ENCODE measurements around the gene GPR75.
"Not testable (repeated sequence)": the region's sequence is repeated elsewhere in the genome, so short reads cannot be mapped to it uniquely, and the experiment has no call there.

Gene GPR75

DNA sequence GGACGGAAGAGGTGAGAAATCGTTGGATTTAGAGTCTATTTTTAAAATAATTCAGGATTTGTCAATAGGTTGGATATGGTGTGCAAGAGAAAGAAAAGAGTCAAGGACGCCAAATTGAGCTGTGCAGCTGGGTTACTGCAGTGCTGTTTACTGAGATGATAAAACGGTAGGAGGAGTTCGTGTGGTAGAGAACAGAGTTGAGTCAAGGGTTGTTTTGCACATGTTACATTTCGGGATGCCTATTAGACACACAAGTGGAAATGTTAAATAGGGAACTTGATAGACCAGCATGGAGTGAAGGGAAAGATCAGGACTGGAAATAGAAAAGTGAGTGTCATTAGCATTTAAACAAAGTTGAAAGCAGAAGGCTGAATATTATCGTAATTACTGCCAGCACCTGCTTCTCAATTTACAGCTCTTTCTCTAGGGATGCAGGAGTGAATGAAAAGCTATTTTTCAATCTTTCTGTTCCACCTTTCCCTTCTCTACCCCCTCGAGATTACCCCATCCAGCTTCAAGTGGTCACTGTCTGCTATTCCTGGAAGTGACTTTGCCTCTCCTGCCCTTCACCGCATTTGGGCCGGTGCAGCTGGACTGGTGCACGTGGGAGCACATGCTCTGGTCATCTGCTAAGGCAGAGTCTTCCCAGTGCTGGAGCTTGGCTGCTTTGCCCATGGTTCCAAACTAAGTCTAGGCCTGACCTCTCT is 30.3 kb downstream of the GPR75 start:
- Mint-ChIP-seq H3K36me3 (ENCODE audit: low read depth) (no peaks in the 10 kb centered on the region), H3K4me1 (ENCODE audit: low read depth) (no peaks in the 10 kb centered on the region), H3K27ac (no peak overlapping the region), H3K4me3 (no peak overlapping the region), H3K27me3 (ENCODE audit: low read depth) (no peaks in the 10 kb centered on the region), H3K9me3 (no peaks in the 10 kb centered on the region)

DNA sequence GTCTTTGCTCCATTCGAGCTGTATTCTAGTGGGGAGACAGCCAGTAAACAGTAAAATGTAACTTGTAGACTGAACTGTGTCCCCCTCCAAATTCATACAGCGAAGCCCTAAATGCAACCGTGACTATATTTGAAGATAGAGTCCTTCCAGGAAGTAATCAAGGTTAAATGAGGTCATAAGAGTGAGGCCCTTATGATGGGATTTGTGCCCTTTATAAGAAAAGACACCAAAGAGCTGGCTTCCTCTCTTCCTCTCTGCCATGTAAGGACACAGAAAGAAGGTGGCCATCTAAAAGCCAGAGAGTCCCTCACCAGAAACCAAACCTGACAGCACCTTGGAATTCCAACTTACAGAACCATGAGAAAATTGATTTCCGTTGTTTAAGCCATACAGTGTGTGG is 31.4 kb downstream of the GPR75 start:
- no peak overlapping the region for H3K27ac Mint-ChIP-seq
- H3K9me3 Mint-ChIP-seq: no peaks in the 10 kb centered on the region
- H3K4me3 Mint-ChIP-seq: no peak overlapping the region
- H3K27me3 Mint-ChIP-seq (ENCODE audit: low read depth): no peaks in the 10 kb centered on the region
- H3K4me1 Mint-ChIP-seq (ENCODE audit: low read depth): no peaks in the 10 kb centered on the region
- no peaks in the 10 kb centered on the region for H3K36me3 Mint-ChIP-seq (ENCODE audit: low read depth)

DNA sequence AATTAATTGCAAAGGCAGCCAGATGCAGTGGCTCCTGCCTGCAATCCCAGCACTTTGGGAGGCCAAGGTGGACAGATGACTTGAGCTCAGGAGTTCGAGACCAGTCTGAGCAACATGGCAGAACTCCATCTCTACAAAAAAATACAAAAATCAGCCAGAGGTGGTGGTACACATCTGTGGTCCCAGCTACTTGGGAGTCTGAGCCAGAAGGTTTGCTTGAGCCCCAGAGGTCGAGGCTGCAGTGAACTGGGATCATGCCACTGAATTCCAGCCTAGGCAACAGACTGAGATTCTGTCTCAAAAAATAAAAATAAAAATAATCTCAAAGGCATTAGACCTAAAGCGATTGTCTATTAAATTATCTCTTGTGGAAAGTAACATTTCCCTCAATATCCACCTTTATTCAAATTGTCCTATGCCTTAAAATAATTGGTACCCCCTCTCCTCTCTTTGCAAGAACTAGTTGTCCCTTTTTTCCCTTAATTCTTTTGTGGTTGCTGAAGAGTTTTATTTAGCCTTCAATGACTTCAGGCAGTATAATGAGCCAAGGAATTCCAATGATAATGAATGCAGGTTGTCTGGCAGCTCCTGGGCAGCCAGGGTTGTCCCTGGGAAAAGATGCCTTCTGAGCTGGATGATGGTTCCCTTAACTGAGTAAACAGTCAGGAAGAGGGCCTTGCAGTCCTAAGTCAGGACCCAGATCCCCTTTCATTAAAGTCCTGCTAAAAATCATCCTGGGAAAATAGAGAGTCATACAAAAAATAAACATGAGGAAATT is 32.2 kb downstream of the GPR75 start:
- no peak overlapping the region for H3K27ac Mint-ChIP-seq
- no peaks in the 10 kb centered on the region for H3K27me3 Mint-ChIP-seq (ENCODE audit: low read depth)
- no peaks in the 10 kb centered on the region for H3K4me1 Mint-ChIP-seq (ENCODE audit: low read depth)
- H3K4me3 Mint-ChIP-seq: no peak overlapping the region
- H3K36me3 Mint-ChIP-seq (ENCODE audit: low read depth): no peaks in the 10 kb centered on the region
- H3K9me3 Mint-ChIP-seq: no peaks in the 10 kb centered on the region

DNA sequence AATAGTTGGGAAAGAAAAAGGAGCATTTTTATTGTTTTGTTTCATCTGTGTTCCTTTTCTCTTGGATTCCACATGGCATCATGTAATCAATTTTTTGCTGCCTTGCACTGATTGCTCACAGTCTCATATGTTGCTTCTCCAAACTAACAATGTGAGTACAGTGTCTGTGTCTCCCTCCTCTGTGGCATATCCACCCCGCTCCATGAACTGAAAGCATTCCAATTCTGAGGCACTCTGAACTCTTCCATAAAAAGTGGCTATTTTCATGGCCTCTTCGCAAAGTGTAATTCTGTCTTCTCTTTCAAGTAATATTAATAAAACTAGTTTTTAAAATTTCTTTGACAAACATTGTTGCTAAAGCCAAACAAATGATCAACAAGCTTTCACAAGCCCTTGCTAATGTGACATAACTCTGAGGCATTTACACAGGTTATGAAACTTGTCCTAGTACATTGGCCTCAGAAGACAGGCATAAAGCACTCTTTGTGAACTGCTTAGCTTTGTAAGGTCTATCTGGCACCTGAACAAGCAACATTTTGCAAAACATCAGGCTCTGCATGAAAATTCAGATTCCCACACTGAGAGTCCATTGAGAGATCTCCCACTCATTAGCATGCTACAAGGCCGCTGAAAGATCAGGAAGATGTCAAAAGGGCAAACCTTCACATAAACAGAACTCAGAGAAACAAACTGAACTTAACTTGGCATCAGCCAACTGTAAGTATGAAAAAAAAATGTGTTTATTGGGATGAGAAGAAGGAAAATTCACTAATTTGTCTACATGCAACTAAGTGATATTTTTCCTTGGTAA is 33.0 kb downstream of the GPR75 start:
- Mint-ChIP-seq H3K4me3 (no peak overlapping the region), H3K9me3 (no peaks in the 10 kb centered on the region)

DNA sequence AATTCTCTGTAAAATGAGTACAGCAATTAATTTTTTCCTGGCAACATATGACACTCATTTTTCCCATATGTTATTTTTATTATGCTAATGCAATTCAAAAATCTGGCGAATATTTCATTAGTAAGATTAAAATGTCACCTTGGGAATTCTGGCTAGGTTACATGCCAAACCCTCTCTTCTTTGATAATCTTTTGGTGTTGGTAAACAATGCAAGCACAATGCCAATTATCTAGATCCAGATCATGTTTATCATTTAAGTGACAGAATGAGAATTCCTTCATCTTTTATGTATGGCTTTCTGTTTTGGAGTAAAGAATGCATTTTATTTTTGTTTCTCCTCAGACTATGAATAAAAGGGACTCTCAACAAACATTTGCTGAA is 33.7 kb downstream of the GPR75 start:
- Mint-ChIP-seq H3K27ac (no peak overlapping the region), H3K9me3 (no peaks in the 10 kb centered on the region), H3K27me3 (ENCODE audit: low read depth) (no peaks in the 10 kb centered on the region)

More for the DNA sequence above, 33.0 kb downstream of the GPR75 start:
- H3K36me3 Mint-ChIP-seq (ENCODE audit: low read depth): no peaks in the 10 kb centered on the region
- no peaks in the 10 kb centered on the region for H3K4me1 Mint-ChIP-seq (ENCODE audit: low read depth)
- H3K27me3 Mint-ChIP-seq (ENCODE audit: low read depth): no peaks in the 10 kb centered on the region
- H3K27ac Mint-ChIP-seq: no peak overlapping the region

DNA sequence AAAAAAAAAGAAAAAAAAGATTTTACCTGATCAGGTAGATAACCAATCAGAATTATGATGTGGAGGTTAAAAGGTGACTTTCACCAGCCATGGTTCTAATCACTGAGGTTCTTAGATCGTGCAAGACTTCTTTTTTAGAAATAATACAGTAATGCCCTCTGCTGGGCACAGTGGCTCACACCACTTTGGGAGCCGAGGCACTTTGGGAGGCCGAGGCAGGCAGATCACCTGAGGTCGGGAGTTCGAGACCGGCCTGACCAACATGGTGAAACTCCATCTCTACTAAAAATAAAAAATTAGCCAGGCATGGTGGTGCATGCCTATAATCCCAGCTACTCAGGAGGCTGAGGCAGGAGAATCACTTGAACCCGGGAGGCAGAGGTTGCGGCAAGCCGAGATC is 36.1 kb downstream of the GPR75 start:
- not testable (repeated sequence) for H3K9me3 Mint-ChIP-seq

More for the DNA sequence above, 33.7 kb downstream of the GPR75 start:
- Mint-ChIP-seq H3K4me1 (ENCODE audit: low read depth) (no peaks in the 10 kb centered on the region), H3K4me3 (no peak overlapping the region), H3K36me3 (ENCODE audit: low read depth) (no peaks in the 10 kb centered on the region)

DNA sequence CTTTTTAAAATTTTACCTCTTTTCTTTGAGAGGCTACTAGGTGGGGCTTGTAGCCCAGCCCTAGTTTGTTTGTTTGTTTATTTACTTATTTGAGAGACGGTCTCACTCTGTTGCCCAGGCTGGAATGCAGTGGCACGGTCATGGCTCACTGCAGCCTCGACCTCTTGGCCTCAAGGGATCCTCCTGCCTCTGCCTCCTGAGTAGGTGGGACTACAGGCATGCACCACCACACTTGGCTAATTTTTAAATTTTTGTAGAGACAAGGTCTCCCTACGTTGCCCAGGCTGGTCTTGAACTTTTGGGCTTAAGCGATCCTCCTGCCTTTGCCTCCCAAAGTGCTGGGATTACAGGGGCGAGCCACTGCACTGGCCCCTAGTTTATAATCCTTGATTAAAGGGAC is 38.0 kb downstream of the GPR75 start:
- Mint-ChIP-seq H3K4me3 (no peak overlapping the region), H3K27ac (no peak overlapping the region), H3K27me3 (ENCODE audit: low read depth) (no peaks in the 10 kb centered on the region), H3K36me3 (ENCODE audit: low read depth) (peaks cover 13% of the 10 kb centered on the region), H3K9me3 (no peaks in the 10 kb centered on the region), H3K4me1 (ENCODE audit: low read depth) (no peaks in the 10 kb centered on the region)

More for the DNA sequence above, 36.1 kb downstream of the GPR75 start:
- H3K4me3 Mint-ChIP-seq; H3K27ac Mint-ChIP-seq; H3K27me3 Mint-ChIP-seq (ENCODE audit: low read depth); H3K36me3 Mint-ChIP-seq (ENCODE audit: low read depth); H3K4me1 Mint-ChIP-seq (ENCODE audit: low read depth): not testable (repeated sequence)

DNA sequence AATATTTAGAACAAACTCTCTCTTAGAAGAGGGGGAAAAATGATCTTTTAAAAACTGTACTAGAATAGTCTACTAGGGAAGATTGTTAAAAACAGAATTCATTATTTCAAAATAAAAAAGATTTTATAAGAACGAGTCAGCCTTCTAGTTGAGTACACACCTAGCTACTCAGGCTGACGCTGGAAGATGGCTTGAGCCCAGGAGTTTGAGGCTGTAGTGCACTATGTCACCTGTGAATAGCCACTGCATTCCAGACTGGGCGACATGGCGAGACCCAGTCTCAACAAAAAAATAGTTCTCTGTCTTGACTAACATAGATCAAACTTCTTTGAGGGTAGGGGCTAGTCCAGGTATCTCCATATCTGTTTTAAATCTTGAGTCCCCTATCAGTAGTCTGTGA is 39.1 kb downstream of the GPR75 start:
- Mint-ChIP-seq H3K4me3 (no peak overlapping the region), H3K4me1 (ENCODE audit: low read depth) (no peaks in the 10 kb centered on the region), H3K36me3 (ENCODE audit: low read depth) (peaks cover 16% of the 10 kb centered on the region), H3K9me3 (no peaks in the 10 kb centered on the region), H3K27ac (no peak overlapping the region), H3K27me3 (ENCODE audit: low read depth) (no peaks in the 10 kb centered on the region)

DNA sequence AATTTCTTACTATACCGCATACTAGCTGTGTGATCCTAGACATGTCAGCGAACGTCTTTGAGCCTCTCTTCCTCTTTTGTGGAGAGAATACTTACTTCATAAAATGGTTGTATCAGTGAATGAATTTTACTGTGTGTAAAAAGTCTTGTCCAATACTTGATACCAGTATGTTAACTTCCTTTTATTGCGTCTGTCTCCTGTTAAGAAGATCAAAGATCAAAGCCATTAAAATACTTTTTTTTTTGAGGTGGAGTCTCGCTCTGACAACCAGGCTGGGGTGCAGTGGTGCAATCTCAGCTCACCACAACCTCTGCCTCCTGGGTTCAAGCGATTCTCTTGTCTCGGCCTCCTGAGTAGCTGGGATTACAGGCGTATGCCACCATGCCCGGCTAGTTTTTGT is 39.7 kb downstream of the GPR75 start:
- Mint-ChIP-seq H3K4me3 (no peak overlapping the region), H3K36me3 (ENCODE audit: low read depth) (peaks cover 22% of the 10 kb centered on the region), H3K4me1 (ENCODE audit: low read depth) (no peaks in the 10 kb centered on the region), H3K27ac (no peak overlapping the region), H3K27me3 (ENCODE audit: low read depth) (no peaks in the 10 kb centered on the region), H3K9me3 (no peaks in the 10 kb centered on the region)

DNA sequence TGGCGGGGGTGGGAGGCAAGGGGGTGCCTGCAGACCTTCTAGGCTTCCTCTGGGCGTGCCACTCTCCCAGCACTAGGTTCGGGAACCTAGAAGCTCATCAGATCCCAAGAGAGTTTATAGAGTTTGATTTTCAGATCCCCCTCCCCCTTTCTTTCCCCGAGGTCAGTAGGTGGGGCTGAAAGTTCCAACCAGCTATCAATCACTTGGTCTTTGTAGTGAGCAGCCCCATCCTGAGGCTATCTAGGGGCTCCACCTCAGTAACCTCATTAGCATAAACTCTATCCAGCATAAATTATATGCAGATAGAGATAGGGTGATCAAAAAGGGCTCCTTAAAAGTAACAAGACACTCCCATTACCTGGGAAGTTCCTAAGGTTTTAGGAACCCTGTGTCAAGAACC is 40.1 kb downstream of the GPR75 start:
- H3K4me1 Mint-ChIP-seq (ENCODE audit: low read depth): no peaks in the 10 kb centered on the region
- H3K27me3 Mint-ChIP-seq (ENCODE audit: low read depth): no peaks in the 10 kb centered on the region
- peaks cover 23% of the 10 kb centered on the region for H3K36me3 Mint-ChIP-seq (ENCODE audit: low read depth)
- no peak overlapping the region for H3K27ac Mint-ChIP-seq
- no peaks in the 10 kb centered on the region for H3K9me3 Mint-ChIP-seq
- H3K4me3 Mint-ChIP-seq: no peak overlapping the region

DNA sequence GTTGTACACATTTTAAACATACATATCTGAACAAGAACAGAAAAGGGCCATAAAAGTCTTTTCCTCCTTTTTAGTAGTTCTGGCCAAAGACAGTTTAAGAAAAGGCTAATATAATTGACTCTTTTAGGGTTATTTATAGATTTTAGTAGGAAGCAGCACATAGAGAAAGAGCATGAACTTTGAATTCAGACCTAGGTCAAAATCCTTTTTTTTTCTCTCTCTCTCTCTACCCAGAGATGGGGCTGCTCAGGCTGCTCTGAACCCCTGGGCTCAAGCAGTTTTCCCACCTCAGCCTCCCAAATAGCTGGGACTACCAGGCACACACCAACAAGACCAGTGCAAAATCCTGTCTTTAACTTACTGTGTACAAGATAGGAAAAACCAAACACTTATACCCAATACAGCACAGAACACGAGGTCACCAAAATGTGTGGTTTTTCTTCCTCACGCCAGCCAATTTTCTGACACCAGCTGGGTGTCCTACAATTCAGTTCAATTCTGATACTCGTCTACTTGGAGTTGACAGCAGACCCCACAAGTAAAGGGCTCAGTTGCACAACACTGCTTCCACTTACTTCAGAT is 40.8 kb downstream of the GPR75 start:
- Mint-ChIP-seq H3K27me3 (ENCODE audit: low read depth) (no peaks in the 10 kb centered on the region), H3K9me3 (no peaks in the 10 kb centered on the region), H3K4me1 (ENCODE audit: low read depth) (no peaks in the 10 kb centered on the region), H3K27ac (no peak overlapping the region), H3K4me3 (no peak overlapping the region), H3K36me3 (ENCODE audit: low read depth) (peaks cover 24% of the 10 kb centered on the region)

DNA sequence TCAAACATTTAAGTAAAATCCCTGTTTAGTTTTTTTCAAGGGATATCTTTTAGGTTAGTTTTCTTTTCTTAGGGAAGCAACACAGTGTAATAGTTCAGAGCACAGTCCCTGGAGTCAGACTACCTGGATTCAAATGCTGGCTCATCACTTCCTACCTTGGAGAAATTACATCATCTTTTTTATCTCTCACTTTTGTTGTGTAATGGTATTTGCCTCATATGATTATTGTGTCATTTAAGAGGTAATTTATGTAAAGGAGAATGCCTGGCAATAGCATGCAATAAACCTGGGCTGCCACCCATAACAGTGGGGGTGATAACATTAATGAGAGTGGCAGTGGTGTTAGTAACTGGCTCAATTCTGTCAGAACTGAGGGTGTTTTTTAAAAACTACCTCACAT is 46.6 kb downstream of the GPR75 start:
- H3K36me3 Mint-ChIP-seq (ENCODE audit: low read depth): peaks cover 26% of the 10 kb centered on the region

DNA sequence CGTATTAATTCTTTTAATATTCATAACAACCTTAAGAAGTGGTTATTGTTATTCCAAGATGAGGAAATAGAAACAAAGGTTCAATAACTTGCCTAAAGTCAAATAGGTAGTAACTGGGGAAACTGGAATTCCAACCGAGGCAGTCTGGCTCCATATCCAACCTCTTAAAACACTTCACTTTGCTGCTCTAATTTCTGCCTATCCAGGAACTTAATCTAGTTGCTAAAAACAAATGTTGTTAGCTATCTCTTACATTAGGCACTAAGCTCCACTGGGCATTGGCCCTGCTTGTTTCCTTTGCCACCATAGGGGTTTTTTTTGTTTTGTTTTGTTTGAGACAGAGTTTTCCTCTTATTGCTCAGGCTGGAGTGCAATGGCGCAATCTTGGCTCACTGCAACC is 48.2 kb downstream of the GPR75 start:
- no peak overlapping the region for H3K4me3 Mint-ChIP-seq
- H3K27me3 Mint-ChIP-seq (ENCODE audit: low read depth): no peaks in the 10 kb centered on the region
- peaks cover 21% of the 10 kb centered on the region for H3K36me3 Mint-ChIP-seq (ENCODE audit: low read depth)
- H3K9me3 Mint-ChIP-seq: no peaks in the 10 kb centered on the region
- no peaks in the 10 kb centered on the region for H3K4me1 Mint-ChIP-seq (ENCODE audit: low read depth)
- H3K27ac Mint-ChIP-seq: no peak overlapping the region

More for the DNA sequence above, 46.6 kb downstream of the GPR75 start:
- H3K27me3 Mint-ChIP-seq (ENCODE audit: low read depth): no peaks in the 10 kb centered on the region
- no peaks in the 10 kb centered on the region for H3K9me3 Mint-ChIP-seq
- no peak overlapping the region for H3K27ac Mint-ChIP-seq
- no peak overlapping the region for H3K4me3 Mint-ChIP-seq
- no peaks in the 10 kb centered on the region for H3K4me1 Mint-ChIP-seq (ENCODE audit: low read depth)

Data from T-helper 1 cell treated with Interleukin-12 subunit alpha and Interleukin-12 subunit beta and Interleukin-4 antibody, amounts not matched to agents 30 μg/mL and 1 μg/mL, for 36 hours (primary cell).